ENCODE results near the gene GAA.

Gene GAA

GRCh38 chr17:80103449-80104085, 2.2 kb downstream of the GAA start:
- Mint-ChIP-seq H3K4me3 (peak overlapping the region; percentile 7), H3K9me3 (no peaks in the 10 kb centered on the region), H3K4me1 (ENCODE audit: low read depth) (peaks cover 50% of the 10 kb centered on the region), H3K27me3 (peaks cover 3% of the 10 kb centered on the region), H3K36me3 (ENCODE audit: low read depth) (peaks cover 71% of the 10 kb centered on the region), H3K27ac (peak overlapping the region; percentile 95)
- intact Hi-C loops (cut with micrococcal nuclease), result loop anchor here (5.0 kb wide), 1 partner anchor 44 kb away; the partner anchor contains the start of gene EIF4A3

- peaks cover 79% of the 10 kb centered on the region for H3K36me3 Mint-ChIP-seq (ENCODE audit: low read depth)
- no peak overlapping the region for H3K4me3 Mint-ChIP-seq
- peaks cover 3% of the 10 kb centered on the region for H3K27me3 Mint-ChIP-seq
- intact Hi-C loops (cut with micrococcal nuclease), result loop anchor here (5.0 kb wide), 1 partner anchor 43 kb away; the partner anchor contains the start of gene EIF4A3
- no peak overlapping the region for H3K27ac Mint-ChIP-seq
- H3K4me1 Mint-ChIP-seq (ENCODE audit: low read depth), result peaks cover 48% of the 10 kb centered on the region
- H3K9me3 Mint-ChIP-seq, result no peaks in the 10 kb centered on the region
These were observed 3.1 kb downstream of the GAA start for GRCh38 chr17:80104321-80104955.

- Mint-ChIP-seq H3K36me3 (ENCODE audit: low read depth) (peaks cover 85% of the 10 kb centered on the region), H3K27ac (no peak overlapping the region), H3K27me3 (peaks cover under 1% of the 10 kb centered on the region), H3K9me3 (no peaks in the 10 kb centered on the region), H3K4me3 (no peak overlapping the region), H3K4me1 (ENCODE audit: low read depth) (peaks cover 43% of the 10 kb centered on the region)
- intact Hi-C loops (cut with micrococcal nuclease), result loop anchor here (5.0 kb wide), 1 partner anchor 42 kb away; the partner anchor contains the start of gene EIF4A3
These were observed 3.6 kb downstream of the GAA start for GRCh38 chr17:80104956-80105375.

GRCh38 chr17:80105762-80106161, 4.4 kb downstream of the GAA start:
- Mint-ChIP-seq H3K4me3 (no peak overlapping the region), H3K36me3 (ENCODE audit: low read depth) (peaks cover 93% of the 10 kb centered on the region), H3K9me3 (no peaks in the 10 kb centered on the region), H3K27me3 (no peaks in the 10 kb centered on the region), H3K4me1 (ENCODE audit: low read depth) (peaks cover 35% of the 10 kb centered on the region), H3K27ac (no peak overlapping the region)
- intact Hi-C loops (cut with micrococcal nuclease), result no loop called here

GRCh38 chr17:80106176-80106575, 4.8 kb downstream of the GAA start:
- no peaks in the 10 kb centered on the region for H3K27me3 Mint-ChIP-seq
- H3K27ac Mint-ChIP-seq, result no peak overlapping the region
- intact Hi-C loops (cut with micrococcal nuclease), result no loop called here
- H3K9me3 Mint-ChIP-seq, result no peaks in the 10 kb centered on the region
- H3K4me1 Mint-ChIP-seq (ENCODE audit: low read depth), result peaks cover 32% of the 10 kb centered on the region
- H3K36me3 Mint-ChIP-seq (ENCODE audit: low read depth), result peaks cover 97% of the 10 kb centered on the region
- H3K4me3 Mint-ChIP-seq, result no peak overlapping the region

- no peak overlapping the region for H3K27ac Mint-ChIP-seq
- peaks cover 99% of the 10 kb centered on the region for H3K36me3 Mint-ChIP-seq (ENCODE audit: low read depth)
- no peak overlapping the region for H3K4me3 Mint-ChIP-seq
- H3K27me3 Mint-ChIP-seq, result no peaks in the 10 kb centered on the region
- intact Hi-C loops (cut with micrococcal nuclease), result no loop called here
- no peaks in the 10 kb centered on the region for H3K9me3 Mint-ChIP-seq
- peaks cover 31% of the 10 kb centered on the region for H3K4me1 Mint-ChIP-seq (ENCODE audit: low read depth)
These were observed 5.4 kb downstream of the GAA start for GRCh38 chr17:80106751-80107150.

GRCh38 chr17:80107231-80108021, 6.0 kb downstream of the GAA start:
- H3K27ac Mint-ChIP-seq, result no peak overlapping the region
- intact Hi-C loops (cut with micrococcal nuclease), result no loop called here
- H3K4me1 Mint-ChIP-seq (ENCODE audit: low read depth), result peaks cover 24% of the 10 kb centered on the region
- no peaks in the 10 kb centered on the region for H3K27me3 Mint-ChIP-seq
- no peaks in the 10 kb centered on the region for H3K9me3 Mint-ChIP-seq
- no peak overlapping the region for H3K4me3 Mint-ChIP-seq
- H3K36me3 Mint-ChIP-seq (ENCODE audit: low read depth), result peaks cover 99% of the 10 kb centered on the region

GRCh38 chr17:80108036-80108971, 6.9 kb downstream of the GAA start:
- intact Hi-C loops (cut with micrococcal nuclease), result no loop called here
- Mint-ChIP-seq H3K27me3 (no peaks in the 10 kb centered on the region), H3K9me3 (no peaks in the 10 kb centered on the region), H3K36me3 (ENCODE audit: low read depth) (peaks cover 100% of the 10 kb centered on the region), H3K4me3 (no peak overlapping the region), H3K27ac (no peak overlapping the region), H3K4me1 (ENCODE audit: low read depth) (peaks cover 15% of the 10 kb centered on the region)

- Mint-ChIP-seq H3K4me1 (ENCODE audit: low read depth) (peaks cover 6% of the 10 kb centered on the region), H3K27me3 (no peaks in the 10 kb centered on the region), H3K36me3 (ENCODE audit: low read depth) (peaks cover 100% of the 10 kb centered on the region), H3K27ac (no peak overlapping the region), H3K4me3 (no peak overlapping the region), H3K9me3 (no peaks in the 10 kb centered on the region)
- intact Hi-C loops (cut with micrococcal nuclease), result no loop called here
These were observed 7.8 kb downstream of the GAA start for GRCh38 chr17:80109066-80109660.

- Mint-ChIP-seq H3K27me3 (no peaks in the 10 kb centered on the region), H3K4me3 (no peak overlapping the region), H3K4me1 (ENCODE audit: low read depth) (no peaks in the 10 kb centered on the region), H3K9me3 (no peaks in the 10 kb centered on the region), H3K27ac (no peak overlapping the region), H3K36me3 (ENCODE audit: low read depth) (peaks cover 100% of the 10 kb centered on the region)
- intact Hi-C loops (cut with micrococcal nuclease), result no loop called here
These were observed 8.5 kb downstream of the GAA start for GRCh38 chr17:80109713-80110446.

GRCh38 chr17:80110447-80110812, 9.0 kb downstream of the GAA start:
- Mint-ChIP-seq H3K36me3 (ENCODE audit: low read depth) (peaks cover 100% of the 10 kb centered on the region), H3K4me1 (ENCODE audit: low read depth) (no peaks in the 10 kb centered on the region), H3K27ac (no peak overlapping the region), H3K27me3 (no peaks in the 10 kb centered on the region), H3K9me3 (no peaks in the 10 kb centered on the region), H3K4me3 (no peak overlapping the region)
- intact Hi-C loops (cut with micrococcal nuclease), result no loop called here

- intact Hi-C loops (cut with micrococcal nuclease), result no loop called here
- Mint-ChIP-seq H3K27me3 (no peaks in the 10 kb centered on the region), H3K4me3 (no peak overlapping the region), H3K4me1 (ENCODE audit: low read depth) (no peaks in the 10 kb centered on the region), H3K9me3 (no peaks in the 10 kb centered on the region), H3K27ac (no peak overlapping the region), H3K36me3 (ENCODE audit: low read depth) (peaks cover 100% of the 10 kb centered on the region)
These were observed 9.7 kb downstream of the GAA start for GRCh38 chr17:80110927-80111701.
